Skeletal muscle tissue (tissue), 4 donors: Measurements from ENCODE around the gene SEC24D. TPM values are rescaled to one million over a fixed set of nuclear protein-coding genes. Genes with fewer than 3 reads are reported as not detected.
"Not testable (repeated sequence)": the region's sequence is repeated elsewhere in the genome, so short reads cannot be mapped to it uniquely, and the experiment has no call there.

ENCODE experiments used
- H3K27ac ChIP-seq: one replicate; pipeline ENCODE4 v1.7.0; 2013; ENCODE audit warnings: mild to moderate bottlenecking, low read depth, low read length, inconsistent platforms
- H3K27me3 ChIP-seq, 3 donors: one replicate each; pipeline ENCODE4 v1.7.0; 2013; ENCODE audit warnings: low read length in 3 of 3; ENCODE audit not compliant: control insufficient read depth in 3 of 3, insufficient read depth in 3 of 3
- H3K36me3 ChIP-seq, 3 donors: one replicate each; pipeline ENCODE4 v1.7.0; 2013; ENCODE audit warnings: low read length in 3 of 3; ENCODE audit not compliant: control insufficient read depth in 3 of 3, insufficient read depth in 3 of 3
- H3K4me1 ChIP-seq, 3 donors: one replicate each; pipeline ENCODE4 v1.7.0; 2013; ENCODE audit warnings: low read length in 3 of 3, mild to moderate bottlenecking in 3 of 3; ENCODE audit not compliant: control insufficient read depth in 3 of 3, insufficient read depth in 3 of 3
- H3K4me3 ChIP-seq, 3 donors: one replicate each; pipeline ENCODE4 v1.7.0; 2013; ENCODE audit warnings: low read length in 3 of 3
- H3K9ac ChIP-seq, 3 donors: one replicate each; pipeline ENCODE4 v1.7.0; 2013; ENCODE audit warnings: low read length in 3 of 3, mild to moderate bottlenecking in 3 of 3, moderate library complexity in 2 of 3, low read depth in 1 of 3
- H3K9me3 ChIP-seq, 3 donors: one replicate each; pipeline ENCODE4 v1.7.0; 2013; ENCODE audit warnings: low read length in 3 of 3; ENCODE audit not compliant: control insufficient read depth in 3 of 3
- total RNA-seq: library from RNA; depleted of rRNA; stranded (reverse); fragments of >200 nt; gene quantifications from one replicate; pipeline ENCODE4 v1.2.3, GENCODE V29; 2014
- donor health status: Osteomylitis.

SEC24D gene
- total RNA-seq, 1 donor from 2014 or later = 48.5 TPM

DNA sequence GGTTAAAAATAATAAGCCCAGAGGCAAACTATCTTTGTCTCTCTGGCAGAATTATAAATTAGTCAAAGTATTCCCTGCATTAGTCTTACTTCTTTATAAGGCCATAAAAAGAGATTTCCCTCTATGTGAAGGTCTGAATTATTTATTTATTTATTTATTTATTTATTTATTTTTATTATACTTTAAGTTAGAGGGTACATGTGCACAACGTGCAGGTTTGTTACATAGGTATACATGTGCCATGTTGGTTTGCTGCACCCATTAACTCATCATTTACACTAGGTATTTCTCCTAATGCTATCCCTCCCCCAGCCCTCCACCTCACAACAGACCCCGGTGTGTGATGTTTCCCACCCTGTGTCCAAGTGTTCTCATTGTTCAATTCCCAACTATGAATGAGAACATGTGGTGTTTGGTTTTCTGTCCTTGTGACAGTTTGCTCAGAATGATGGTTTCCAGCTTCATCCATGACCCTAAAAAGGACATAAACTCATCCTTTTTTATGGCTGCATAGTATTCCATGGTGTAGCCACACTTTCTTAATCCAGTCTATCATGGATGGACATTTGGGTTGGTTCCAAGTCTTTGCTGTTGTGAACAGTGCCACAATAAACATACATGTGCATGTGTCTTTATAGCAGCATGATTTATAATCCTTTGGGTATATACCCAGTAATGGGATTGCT lies 58.8 kb downstream of the SEC24D start:
- H3K27ac ChIP-seq, H3K36me3 ChIP-seq, H3K27me3 ChIP-seq, H3K9me3 ChIP-seq, H3K9ac ChIP-seq, H3K4me3 ChIP-seq: not testable (repeated sequence)
- H3K4me1 ChIP-seq = peaks cover 6 to 12% (median 9%) of the 10 kb centered on the region in 3 donors

DNA sequence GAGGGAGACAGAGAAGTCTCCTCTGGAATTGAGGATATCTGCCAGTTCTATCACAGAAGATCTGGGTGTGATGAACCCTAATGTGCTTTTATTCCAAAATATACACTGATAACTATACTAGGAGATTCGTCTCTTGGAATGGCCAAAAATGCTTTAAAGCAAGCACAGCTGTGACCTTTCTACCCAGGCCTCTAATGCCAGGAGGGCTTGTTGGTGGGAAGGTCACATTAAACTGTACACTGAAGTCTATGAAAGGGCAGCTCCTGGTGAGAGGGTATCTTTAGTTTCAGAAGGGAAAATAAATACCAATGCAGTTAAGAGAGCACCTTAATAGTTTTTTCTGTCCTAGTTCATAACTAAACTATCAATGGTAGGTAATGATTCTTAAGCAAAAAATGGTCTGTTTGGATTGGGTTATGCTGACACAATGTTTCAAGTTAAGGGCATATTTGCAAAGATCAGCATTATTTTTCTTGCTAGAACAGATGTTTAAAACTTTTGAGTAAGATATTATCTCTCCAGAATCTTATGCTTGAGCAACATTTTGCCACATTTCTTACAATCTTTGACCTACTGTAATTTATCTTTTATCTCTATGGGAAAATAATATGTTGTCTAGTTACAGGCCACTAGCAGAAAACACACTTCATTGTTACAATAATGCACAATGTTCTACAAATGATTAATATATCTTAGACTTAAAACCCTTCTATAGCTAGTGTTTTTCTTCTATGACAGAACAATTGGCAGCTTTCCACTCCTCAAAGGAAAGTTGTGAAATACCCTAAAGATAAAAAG lies 59.6 kb downstream of the SEC24D start:
- no peak overlapping the region for H3K27ac ChIP-seq
- H3K27me3 ChIP-seq = no peaks in the 10 kb centered on the region
- no peaks in the 10 kb centered on the region for H3K36me3 ChIP-seq
- no peak overlapping the region for H3K9ac ChIP-seq
- H3K4me3 ChIP-seq = no peak overlapping the region
- H3K9me3 ChIP-seq = no peaks in the 10 kb centered on the region
- peaks cover 8 to 12% (median 9%) of the 10 kb centered on the region in 3 donors for H3K4me1 ChIP-seq

DNA sequence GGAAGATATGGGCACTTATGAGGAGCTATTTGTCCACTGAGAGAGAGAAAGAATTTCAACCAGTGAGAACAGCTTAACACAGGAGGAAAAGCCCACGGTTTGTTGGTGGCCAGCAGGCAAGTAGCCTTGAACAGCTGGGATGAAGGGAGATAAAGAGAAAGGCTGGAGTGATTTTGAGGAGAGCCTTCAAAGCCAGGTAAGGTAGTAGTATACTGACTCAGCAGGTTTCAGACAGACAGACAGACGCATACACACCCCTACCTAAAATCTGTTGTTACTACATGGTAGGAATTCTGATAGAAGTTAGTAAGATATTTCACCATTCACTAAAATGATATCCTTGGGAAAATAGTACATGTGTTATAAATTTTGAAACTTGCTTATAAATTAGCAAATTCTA lies 60.5 kb downstream of the SEC24D start:
- no peaks in the 10 kb centered on the region for H3K9me3 ChIP-seq
- H3K4me1 ChIP-seq = peaks cover 9 to 12% (median 10%) of the 10 kb centered on the region in 3 donors
- H3K9ac ChIP-seq = no peak overlapping the region
- H3K27me3 ChIP-seq = no peaks in the 10 kb centered on the region
- H3K36me3 ChIP-seq = no peaks in the 10 kb centered on the region
- H3K27ac ChIP-seq = no peak overlapping the region
- no peak overlapping the region for H3K4me3 ChIP-seq

DNA sequence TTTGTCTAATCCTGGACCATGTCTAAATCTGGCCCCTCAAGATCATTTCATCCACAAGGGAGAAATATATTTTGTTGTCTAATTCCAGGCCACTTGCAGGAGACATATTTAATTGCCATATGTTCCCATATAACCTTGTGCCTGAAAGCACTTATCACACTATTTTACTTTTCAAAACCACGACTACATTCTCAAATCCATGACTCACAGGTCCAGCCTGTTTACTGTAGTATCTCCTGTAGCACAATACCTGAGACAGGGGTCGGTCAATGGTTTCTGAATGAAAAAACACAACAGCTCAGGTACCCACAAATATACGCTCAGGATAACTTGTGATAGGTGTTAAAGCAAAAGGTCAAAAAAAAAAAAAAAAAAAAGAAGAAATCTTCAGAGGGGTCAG lies 60.9 kb downstream of the SEC24D start:
- no peak overlapping the region for H3K27ac ChIP-seq
- H3K4me3 ChIP-seq = no peak overlapping the region
- H3K27me3 ChIP-seq = no peaks in the 10 kb centered on the region
- H3K9me3 ChIP-seq = no peaks in the 10 kb centered on the region
- peaks cover 9 to 12% (median 10%) of the 10 kb centered on the region in 3 donors for H3K4me1 ChIP-seq
- H3K36me3 ChIP-seq = no peaks in the 10 kb centered on the region
- no peak overlapping the region for H3K9ac ChIP-seq

DNA sequence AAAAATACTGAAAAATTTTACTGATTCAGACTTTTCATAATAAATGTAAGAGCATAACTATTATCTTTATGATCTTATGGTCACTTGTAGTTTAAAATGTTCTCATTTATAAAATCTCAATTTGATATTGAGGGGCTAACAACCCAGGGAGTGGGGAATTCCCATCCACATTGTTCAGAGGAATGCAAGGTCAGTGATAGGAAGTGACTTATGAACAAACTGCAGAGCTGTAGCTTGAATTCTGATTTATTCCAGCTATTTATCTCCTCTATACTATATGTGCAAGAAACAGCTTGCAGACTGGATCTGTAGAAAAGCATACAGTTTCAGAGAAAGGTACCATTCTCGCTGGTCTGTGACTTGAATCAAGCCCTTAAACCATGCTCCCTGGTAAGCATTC lies 61.6 kb downstream of the SEC24D start:
- H3K4me1 ChIP-seq = peaks cover 9 to 12% (median 10%) of the 10 kb centered on the region in 3 donors

DNA sequence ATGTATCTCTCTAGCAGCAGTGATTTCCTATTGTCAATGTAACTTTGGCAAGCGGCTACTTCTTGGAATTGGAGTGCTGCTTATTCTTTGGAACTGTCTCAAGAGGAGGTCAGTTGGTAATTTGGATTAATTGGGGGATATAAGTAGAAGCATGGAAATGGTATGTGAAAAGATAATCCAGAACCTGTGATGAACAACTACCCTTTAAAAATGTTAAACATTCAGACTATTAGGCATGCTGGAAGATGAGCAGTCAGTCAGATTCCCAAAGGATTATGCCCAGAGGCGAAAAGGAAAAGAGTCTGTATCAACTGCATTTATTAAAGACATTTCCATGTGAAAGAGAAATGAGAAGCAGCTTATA lies 62.5 kb downstream of the SEC24D start:
- Histone ChIP-seq H3K4me3 (no peak overlapping the region), H3K4me1 (peaks cover 9 to 12% (median 10%) of the 10 kb centered on the region in 3 donors), H3K27ac (no peak overlapping the region), H3K9ac (no peak overlapping the region), H3K9me3 (no peaks in the 10 kb centered on the region), H3K36me3 (no peaks in the 10 kb centered on the region), H3K27me3 (no peaks in the 10 kb centered on the region)

More for the DNA sequence above, 61.6 kb downstream of the SEC24D start:
- Histone ChIP-seq H3K27ac (no peak overlapping the region), H3K4me3 (no peak overlapping the region), H3K27me3 (no peaks in the 10 kb centered on the region), H3K36me3 (no peaks in the 10 kb centered on the region), H3K9me3 (no peaks in the 10 kb centered on the region), H3K9ac (peak overlapping the region in 1 of 3 donors; percentile 33)

DNA sequence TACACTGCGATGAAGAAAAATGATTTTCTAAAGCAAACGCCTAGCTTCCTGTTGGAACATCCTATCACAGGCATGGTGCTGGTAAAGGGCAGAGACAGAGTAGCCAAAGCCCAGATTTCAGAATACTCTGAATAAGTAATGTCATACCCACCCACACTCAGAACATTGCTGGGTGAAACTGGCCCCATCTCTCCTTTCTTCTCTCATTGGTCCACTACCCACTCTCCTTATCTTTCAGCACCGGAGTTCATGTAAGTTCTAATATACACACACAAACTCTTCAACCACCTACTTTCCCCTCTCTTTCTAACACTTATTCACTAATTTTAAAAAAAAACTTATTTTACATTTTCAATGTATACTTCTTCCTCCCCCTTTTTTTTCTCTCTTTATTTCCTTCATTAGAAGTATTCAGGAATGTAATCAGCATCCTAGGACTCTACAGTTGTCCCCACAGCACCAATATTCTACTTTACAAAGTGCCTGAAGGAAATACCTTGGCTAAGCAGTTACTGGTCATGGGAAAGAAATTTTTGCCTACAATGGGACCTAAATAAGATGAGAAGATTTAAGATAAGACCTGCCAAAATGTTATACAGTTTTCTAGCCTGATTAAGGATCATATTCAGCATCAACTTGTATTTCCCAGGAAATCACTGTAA lies 63.0 kb downstream of the SEC24D start:
- Histone ChIP-seq H3K4me3 (peak overlapping the region in 2 of 3 donors; percentile 38 to 46), H3K36me3 (peaks cover 0 to 3% (median 0%) of the 10 kb centered on the region in 3 donors), H3K4me1 (peaks cover 9 to 12% (median 10%) of the 10 kb centered on the region in 3 donors), H3K9ac (peak overlapping the region; percentile 28 to 46 (median 28)), H3K27ac (peak overlapping the region; percentile 11), H3K9me3 (no peaks in the 10 kb centered on the region), H3K27me3 (no peaks in the 10 kb centered on the region)

DNA sequence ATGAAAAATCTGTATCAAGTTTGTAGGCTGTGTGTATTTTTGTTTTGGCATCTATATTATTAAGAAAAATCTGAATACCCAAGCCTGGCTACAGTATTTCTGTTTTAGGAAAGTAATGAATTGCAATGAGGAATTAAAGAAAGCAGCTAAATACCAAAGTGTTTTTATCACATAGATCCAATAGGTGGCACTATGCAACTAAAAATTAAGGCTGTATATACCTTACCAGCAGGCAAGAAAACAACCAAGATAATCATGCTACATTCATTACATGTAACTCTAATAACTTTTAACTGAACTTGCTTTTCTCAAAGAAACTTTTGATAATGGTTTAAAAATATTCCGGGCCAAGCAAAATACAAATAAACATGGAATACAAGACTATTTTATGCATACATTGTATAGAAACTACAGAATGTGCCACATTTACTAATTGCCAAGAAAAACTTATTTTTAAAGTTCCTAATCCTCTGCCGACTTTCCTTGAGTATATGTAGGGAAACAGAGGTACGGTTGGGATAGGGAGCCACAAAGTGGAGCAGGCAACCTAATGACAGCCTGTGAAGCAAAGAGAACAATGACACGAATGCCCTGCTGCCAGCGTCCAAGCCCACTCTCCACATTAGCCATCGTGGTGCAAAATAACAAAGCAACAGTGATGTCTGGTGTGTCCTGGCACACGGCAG lies 63.7 kb downstream of the SEC24D start:
- peaks cover 9 to 12% (median 10%) of the 10 kb centered on the region in 3 donors for H3K4me1 ChIP-seq
- H3K9ac ChIP-seq = peak overlapping the region; percentile 28 to 46 (median 28)
- H3K27ac ChIP-seq = peak overlapping the region; percentile 11
- no peaks in the 10 kb centered on the region for H3K27me3 ChIP-seq
- peak overlapping the region in 2 of 3 donors; percentile 38 to 46 for H3K4me3 ChIP-seq
- no peaks in the 10 kb centered on the region for H3K9me3 ChIP-seq
- peaks cover 0 to 6% (median 1%) of the 10 kb centered on the region in 3 donors for H3K36me3 ChIP-seq

DNA sequence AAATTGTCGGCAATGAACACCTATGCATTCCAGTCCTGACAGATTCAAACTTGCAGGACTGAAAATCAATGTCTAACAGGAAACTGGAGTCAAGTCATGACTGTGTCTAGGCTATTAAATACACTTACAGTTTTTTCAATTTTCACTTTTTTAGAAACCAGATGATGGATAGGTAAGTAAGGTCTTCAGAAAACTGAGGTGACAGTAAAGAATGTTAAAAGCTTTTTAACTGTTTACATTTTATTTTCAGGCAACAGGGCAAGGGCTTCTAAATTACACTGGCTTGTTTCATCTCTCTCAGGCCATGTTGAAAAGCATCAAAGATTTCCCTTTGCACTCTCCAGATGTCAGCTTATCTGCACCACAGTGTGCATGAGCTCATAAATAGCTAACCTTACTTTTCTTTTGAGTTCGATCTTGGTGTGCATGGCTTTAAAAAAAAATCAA lies 65.2 kb downstream of the SEC24D start:
- Histone ChIP-seq H3K4me1 (peaks cover 14 to 18% (median 17%) of the 10 kb centered on the region in 3 donors), H3K27ac (no peak overlapping the region), H3K9me3 (no peaks in the 10 kb centered on the region), H3K27me3 (no peaks in the 10 kb centered on the region), H3K4me3 (no peak overlapping the region), H3K9ac (no peak overlapping the region), H3K36me3 (peaks cover 3 to 15% (median 9%) of the 10 kb centered on the region in 3 donors)
